GM18507 (cell line): ENCODE data around the gene THBS1.

Experiments used
- DNase-seq: peaks from one replicate; pipeline ENCODE4 v3.0.0; 2011; ENCODE audit warnings: low read depth; ENCODE audit not compliant: insufficient read length; ENCODE audit errors: extremely low spot score
- FAIRE-seq: peaks from 2 replicates; lab custom pipeline; 2011; peaks lifted over from hg19 to GRCh38; lab: Jason Lieb, UNC

THBS1 gene

DNA sequence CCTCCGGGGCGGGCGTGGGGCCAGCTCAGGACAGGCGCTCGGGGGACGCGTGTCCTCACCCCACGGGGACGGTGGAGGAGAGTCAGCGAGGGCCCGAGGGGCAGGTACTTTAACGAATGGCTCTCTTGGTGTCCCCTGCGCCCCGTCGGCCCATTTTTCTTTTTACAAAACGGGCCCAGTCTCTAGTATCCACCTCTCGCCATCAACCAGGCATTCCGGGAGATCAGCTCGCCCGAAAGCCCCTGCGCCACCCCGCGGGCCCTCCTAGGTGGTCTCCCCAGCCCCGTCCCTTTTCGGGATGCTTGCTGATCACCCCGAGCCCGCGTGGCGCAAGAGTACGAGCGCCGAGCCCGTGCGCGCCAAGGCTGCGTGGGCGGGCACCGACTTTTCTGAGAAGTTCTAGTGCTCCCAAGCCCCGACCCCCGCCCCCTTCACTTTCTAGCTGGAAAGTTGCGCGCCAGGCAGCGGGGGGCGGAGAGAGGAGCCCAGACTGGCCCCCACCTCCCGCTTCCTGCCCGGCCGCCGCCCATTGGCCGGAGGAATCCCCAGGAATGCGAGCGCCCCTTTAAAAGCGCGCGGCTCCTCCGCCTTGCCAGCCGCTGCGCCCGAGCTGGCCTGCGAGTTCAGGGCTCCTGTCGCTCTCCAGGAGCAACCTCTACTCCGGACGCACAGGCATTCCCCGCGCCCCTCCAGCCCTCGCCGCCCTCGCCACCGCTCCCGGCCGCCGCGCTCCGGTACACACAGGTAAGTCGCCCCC lies at the start of gene THBS1:
Gene THBS1 (plus strand): TSS at position 595 of the 757 bp plus-strand sequence. CDS start 779 bp downstream, outside the sequence.
- no peak for DNase-seq
- FAIRE-seq = no peak

DNA sequence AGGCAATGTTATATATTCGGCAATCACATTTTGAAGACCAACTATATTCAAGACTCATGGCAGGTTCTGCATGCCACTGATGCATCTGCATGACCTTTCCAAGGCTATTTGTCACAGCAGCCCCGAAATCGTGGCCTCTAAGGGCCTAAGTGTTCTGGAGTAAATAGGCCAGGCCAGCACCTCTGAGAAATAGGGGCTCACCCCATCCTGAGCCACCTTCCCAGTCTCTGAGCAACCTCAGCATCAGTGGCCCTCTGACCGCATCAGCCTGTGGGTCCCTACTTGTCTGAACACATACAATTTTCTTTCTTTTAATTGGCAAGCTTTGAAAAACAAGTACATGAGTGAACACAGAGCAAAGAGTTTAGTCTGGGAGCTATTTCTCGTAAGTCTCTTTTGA lies 45.9 kb upstream of the THBS1 start:
- no peak for FAIRE-seq
- no peak for DNase-seq

DNA sequence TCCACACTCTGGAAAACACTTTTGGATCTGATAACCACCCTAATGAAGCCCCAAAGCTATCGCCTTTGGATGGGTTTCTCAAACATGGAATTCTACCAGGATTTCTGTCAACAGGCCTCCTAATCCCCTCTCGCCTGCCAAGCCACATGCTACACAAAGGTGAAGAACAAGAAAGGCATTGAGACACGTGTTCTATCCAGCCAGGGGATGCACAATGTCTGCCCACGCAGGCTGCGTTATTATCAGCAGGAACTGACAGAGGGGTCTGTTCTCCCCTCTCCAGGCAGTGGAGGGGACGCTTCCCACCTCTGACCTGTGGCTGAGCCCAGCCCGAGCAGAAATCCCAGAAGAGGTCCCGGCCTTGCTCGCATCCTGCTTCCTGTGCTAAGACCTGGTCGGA lies 45.4 kb upstream of the THBS1 start:
- FAIRE-seq (no peak), DNase-seq (no peak)

DNA sequence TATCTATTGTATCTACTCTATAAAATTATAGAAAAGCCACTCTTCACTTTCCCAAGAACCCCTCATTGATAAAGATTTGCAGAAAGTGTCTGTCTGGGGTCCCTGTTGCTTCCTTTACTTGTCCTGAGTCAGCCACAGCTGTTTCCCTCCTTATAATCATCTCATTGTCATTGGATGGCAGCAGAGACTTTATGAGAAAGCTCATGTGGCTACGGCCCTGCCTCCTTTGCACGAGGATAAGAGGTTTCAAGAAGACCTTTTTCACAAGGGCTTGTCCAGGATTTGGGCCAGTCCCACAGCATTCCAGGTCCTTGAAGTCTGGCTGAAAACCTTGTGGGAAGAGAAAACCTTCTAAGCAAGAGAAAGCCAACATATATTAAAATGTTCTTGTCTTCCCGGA lies 41.9 kb upstream of the THBS1 start:
- no peak for DNase-seq
- FAIRE-seq = no peak

DNA sequence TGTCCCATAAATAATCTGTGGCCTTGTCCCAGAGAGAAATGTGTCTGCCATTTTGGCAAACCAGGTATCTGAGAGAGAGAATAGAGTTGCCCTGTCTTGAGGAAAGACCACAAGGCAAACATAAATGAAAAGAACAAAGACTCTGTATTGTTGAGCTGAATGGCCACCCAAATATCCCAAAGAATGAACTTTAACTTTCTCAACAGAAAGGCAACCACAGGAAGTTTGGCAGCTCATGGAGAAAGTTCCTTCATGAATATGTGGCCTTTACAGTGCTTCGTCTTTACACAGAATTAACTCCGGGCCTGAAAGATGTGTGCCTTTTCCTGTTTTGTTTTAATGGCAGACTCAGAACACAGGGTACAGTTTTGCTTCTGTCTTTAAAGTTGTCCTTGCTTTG lies 41.4 kb upstream of the THBS1 start:
- no peak for DNase-seq
- FAIRE-seq = no peak

DNA sequence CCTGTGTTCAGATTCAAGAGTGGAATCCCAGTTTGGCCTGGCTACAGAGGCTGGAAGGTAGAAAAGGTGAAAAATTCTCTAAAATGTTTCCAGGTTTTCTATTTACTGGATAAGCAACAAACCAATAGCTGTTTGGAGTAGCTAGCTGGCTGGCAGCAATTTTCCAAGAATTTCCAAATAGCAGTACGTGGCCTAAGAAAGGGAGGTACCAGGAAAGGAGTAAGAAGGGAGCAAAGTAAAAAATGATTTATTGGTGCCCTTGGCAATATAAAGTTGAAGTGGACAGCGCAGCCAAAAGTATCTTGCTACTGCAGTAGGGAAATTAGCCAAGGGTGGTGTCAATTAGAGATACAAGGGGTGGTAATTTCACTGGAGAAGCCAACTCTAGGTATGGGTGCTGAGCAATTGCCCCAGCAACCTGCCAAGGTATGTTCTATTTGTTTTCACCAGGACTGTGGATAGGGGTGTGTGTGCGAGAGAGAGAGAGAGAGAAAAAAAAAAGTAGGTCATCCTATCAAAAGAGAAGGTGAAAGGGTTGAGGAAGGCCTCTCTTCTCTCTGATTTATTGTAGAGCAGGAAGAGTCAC lies 40.8 kb upstream of the THBS1 start:
- DNase-seq = no peak
- no peak for FAIRE-seq

DNA sequence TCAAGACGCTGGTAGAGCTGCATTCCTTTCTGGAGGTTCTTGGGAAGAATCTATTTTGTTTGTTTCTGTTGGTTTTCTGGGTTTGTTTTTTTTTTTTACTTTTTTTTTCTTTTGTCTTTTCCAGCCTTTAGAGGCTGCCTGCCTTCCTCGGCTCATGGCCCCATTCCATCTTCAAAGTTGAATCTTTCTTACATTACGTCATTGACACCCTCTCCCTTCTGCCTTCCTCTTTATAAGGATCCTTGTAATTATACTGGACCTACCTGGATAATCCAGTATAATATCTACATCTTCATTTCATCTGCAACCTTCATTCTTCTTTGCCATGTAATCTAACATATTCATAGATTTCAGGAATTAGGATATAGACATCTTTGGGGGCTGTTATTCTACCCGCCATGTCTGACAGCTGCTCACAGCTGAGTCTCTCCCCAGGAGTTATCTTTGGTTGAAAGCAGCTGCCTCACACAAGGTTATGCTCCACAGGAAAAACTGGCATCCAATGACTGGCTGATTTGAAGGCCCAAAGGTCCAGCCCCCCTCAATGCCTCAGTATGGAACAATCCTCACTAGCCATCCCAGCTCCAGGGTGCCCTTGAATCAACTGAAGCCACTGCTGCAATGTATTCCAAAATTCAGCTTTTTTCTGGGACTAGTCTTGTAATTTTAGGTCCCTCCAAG lies 38.4 kb upstream of the THBS1 start:
- DNase-seq (no peak), FAIRE-seq (no peak)

DNA sequence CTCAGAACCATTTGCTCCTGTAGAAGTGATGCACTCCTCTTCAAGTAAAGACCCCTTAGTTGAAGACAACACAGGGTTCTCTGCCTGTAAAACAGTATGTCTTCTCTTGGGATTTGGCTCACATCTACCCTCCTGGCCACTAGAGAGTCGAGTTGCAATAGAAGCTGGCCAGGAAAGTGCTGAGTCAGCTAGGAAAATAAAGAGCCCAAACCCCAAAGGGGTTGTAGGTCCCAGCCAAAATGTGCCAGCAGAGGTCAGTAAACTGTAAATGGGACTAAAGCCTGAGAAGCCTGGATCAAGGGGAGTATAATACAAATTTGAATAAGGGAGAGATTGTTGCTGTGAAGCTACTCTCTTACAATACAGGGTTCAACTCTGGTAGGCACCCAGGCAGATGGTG lies 37.2 kb upstream of the THBS1 start:
- DNase-seq (no peak), FAIRE-seq (no peak)

DNA sequence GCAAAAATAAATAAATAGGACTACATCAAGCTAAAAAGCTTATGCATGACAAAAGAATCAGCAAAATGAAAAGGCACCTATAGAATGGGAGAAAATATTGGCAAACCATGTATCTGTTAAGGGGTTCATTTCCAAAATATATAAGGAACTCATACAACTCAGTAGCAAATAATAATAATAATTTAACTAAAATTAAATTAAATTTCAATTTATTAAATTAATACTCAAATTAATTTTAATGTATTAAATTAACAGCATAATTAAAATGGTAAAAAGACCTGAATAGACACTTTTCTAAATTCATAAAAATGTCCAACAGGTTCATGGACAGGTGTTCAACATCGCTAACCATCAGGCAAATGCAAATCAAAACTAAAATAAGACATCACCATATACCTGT lies 34.0 kb upstream of the THBS1 start:
- no peak for FAIRE-seq
- no peak for DNase-seq

DNA sequence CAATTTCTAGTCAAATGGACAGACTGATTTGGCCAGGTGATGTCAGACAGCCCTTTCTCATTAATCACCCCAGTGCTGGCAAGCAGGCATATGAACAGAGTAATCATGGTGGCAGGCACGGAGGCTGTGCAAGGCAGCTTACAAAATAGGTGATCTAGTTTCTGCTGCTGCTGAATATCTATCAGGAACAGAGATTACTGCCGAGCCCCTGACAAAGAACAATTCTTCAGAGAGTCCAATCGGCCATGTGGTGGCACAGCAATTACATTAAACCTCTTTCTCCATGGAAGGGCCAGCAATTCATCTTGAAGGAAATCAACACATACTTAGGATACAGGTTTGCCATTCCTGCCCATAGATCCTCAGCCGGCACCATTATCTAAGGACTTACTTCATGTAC lies 32.3 kb upstream of the THBS1 start:
- DNase-seq (no peak), FAIRE-seq (no peak)

DNA sequence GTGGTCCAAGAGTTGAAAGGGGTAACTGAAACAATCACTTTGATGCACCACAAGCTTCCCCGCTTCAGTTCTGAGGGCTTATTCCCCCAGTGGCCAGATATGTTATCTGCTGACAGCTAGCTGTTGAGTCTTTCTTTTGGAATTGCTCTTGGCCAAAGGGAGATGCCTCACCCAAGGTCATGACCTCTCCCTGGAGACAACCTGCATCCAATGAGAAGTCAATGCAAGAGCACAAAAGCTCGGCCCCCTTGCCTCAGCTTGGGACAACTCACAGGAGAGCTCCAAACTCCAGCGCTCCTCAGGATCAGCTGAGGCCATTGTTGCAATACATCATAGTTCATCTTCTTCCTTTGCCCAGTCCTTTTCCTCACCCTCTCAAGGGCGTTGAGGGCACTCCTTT lies 31.0 kb upstream of the THBS1 start:
- DNase-seq = no peak

DNA sequence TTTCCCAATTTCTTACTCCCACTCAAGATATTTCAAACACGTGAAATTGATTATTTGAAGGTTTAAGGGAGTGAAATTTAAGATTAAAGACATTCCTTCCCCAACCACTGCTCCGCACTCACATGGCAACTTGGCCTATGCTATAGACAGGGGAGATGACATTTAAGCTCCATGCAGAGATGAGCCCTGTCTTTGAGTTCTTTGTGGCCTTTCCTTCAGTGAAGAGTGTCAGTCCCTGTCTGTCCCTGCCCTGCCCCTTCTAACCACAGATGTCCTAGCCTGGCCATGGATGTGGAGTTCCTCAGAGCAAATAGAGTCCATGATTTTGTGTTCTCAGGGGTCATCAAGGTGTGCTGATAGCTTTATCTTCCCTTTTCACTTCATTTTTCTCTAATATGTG lies 29.4 kb upstream of the THBS1 start:
- no peak for FAIRE-seq
- no peak for DNase-seq

More for the DNA sequence above, 31.0 kb upstream of the THBS1 start:
- FAIRE-seq = no peak

DNA sequence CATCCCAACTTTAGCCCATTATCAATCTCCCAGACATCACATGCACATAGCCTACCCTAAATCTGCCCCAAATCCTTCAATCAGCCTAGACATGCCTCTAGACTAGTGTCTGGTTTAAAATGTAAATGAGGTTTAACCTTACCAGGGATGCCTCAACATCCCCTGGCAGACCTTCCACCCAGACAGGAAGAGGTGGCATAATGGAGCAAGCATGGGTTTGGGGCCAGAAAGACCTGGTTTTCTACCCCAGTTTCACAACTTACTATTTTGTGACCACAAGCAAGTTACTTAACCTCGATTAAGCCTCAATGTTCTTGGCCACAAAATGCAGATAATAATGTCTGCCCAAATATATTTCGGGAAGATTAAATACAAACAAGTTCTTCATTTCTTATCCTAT lies 28.3 kb upstream of the THBS1 start:
- no peak for FAIRE-seq
- DNase-seq = no peak

DNA sequence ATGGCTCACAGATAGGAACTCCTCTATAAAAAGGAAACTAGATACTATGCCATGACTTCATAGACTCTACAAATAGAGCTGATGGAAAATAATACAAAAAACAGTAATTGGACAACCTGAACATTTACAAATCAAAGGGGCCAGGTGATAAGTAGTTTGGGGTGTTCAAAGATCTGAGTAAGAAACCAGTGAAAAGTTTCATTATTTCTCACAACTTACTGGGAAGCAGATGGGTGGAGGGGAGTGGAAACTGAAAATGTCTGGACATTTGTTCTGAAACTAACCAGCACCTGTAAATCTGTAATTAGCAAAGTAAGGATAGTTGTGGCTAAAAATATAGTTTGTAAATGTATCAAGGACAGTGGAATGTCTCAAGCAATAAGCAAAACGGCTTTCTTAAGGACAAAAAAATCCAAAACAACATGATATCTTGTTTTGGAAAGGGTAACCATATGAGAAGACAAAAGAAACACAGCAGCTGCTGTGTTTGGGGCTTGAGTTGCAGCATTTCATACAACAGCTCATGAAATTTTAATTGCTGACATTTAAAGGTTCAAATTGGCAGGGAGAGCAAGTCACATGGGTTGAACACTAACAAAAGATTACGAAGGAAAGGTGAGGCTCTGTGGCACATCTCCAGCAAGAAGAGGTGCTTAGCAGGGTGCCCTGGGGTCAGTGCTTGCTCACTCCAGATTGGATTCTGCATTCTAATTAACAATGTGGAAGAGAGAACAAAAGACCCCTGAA lies 26.8 kb upstream of the THBS1 start:
- DNase-seq (no peak), FAIRE-seq (peak; percentile 33)

DNA sequence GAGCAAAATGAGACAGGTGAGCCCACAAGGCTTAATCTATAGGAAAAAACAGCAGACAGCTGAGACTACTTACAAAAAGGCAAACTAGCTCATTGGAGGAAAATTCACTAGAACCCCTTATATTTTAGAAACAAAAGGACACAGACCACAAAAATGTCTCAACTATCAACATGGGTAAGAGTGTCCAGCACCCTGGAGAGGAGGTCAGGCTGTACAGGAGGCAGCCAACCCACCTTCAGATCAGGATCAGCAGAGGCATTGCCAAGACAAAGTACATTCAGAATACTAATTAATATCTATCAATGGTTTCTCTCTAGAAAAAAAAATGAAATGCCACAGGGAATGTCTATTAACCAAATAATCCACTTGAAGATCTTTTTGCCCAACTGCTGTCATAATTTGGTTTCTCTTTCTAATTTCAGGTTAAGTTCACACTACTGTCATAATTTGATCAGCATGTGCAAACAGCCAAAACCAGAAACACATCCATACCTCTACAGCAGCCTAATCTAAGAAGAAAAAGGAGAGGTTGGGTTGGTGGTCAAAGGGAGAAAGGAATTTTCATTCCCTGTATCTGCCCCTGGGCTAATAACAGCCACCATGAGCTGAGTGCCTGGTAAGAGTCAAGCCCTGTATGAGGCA lies 26.0 kb upstream of the THBS1 start:
- FAIRE-seq = peak; percentile 15

DNA sequence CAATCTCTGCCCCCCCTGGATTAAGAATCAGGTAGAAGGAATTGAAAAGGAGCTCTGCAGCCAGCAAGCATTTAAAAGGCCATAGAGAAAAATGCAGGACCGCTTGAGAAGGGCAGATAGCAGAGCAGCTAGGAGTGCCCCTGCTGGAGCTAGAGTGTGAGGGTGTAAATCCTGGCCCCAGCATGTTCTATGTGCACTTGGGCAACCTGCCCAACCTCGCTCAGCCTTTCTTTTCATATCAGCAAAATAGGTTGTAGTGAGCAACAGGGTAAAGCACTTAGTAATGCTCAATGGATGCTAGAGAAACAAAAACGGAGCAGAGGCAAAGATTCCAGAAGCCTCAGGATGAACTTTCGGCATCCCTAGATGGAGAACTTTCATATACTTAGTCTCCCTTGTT lies 25.0 kb upstream of the THBS1 start:
- DNase-seq (no peak), FAIRE-seq (no peak)

More for the DNA sequence above, 26.0 kb upstream of the THBS1 start:
- no peak for DNase-seq

DNA sequence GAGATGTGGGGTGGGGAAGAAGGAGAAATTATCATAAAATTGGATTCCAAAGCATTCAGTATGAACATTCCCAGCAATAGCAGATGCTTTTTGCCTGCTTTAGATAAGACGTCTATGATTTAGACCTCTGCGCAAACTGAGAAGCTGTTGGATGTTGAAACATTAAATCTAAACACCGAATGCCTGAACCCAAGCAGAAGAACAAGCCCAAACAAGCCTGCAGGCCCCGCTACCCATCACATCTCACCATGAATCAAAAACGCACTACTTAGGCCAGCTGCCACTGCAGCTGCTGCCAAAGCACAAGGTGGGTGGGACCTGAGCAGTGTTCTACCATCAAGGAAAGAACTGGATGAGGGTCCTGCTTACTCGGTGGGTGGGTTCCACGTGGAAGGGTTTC lies 24.4 kb upstream of the THBS1 start:
- FAIRE-seq (no peak), DNase-seq (no peak)

DNA sequence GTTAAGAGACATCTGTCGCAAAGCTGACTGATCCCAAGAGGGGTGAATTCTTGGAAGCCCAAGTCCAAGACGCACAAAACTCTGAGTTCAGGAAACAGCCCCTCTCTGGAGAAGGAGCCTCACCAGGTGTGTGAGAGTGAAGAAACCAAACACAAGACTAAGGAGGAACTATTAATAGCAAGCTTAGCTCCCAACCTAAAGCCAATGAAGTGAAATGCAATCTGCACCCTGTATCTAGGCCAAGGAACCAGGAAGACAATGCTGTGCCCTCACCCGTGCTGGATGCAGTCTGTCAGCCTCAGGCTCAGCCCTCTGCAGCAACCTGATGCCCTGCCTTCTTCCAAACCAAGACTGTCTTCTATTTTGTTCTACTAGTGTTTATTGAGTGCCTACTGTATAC lies 22.5 kb upstream of the THBS1 start:
- no peak for FAIRE-seq
- DNase-seq = no peak

DNA sequence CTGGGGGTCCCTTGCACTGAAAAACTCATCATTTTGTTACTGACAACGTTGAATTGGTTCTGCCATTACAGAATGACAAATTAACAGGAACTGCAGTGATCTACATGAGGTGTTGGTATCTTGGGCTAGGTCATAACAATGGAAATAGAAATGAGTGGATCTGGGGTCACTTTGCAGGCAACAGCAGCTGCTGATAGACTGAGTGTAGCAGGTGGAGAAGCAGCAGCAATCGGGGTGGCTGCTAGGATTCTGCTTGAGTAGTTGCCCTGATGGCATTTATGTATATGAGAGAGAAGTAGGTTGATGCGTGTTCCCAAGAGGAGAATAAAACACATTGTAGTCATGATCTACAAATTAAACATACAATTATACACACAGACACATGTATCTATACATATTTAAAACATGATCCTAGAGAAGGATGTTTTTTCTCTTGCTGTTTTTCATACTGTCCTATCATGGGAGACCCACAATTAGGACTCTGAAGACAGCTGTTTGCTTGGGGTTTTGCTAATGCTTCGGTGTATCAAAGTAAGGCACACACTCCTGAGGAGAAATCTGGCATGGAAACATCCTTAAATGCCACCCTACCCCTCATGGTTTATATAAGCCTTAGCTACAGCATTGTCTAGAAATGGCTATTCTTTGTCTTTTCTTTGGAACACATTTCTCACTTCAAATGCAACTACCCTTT lies 15.8 kb upstream of the THBS1 start:
- FAIRE-seq (no peak), DNase-seq (no peak)
